Ascending aorta (tissue), 2 donors: Measurements from ENCODE around the gene KIAA0930. TPM values are rescaled to one million over a fixed set of nuclear protein-coding genes. Genes with fewer than 3 reads are reported as not detected.

ENCODE experiments used
- DNase-seq, 2 donors: peaks; one replicate each; pipeline ENCODE4 v3.0.0-alpha.2; 2019; ENCODE audit warnings: low spot score in 2 of 2
- H3K27ac ChIP-seq, 2 donors: fragments of 200-600 bp; sonication (generic); one replicate each; pipeline ENCODE4 v1.5.1; 2016 to 2017; ENCODE audit warnings: mild to moderate bottlenecking in 1 of 2
- H3K27me3 ChIP-seq: fragments of 200-600 bp; sonication (generic); one replicate; pipeline ENCODE4 v1.5.1; 2017
- H3K36me3 ChIP-seq, 2 donors: fragments of 200-600 bp; sonication (generic); one replicate each; pipeline ENCODE4 v1.5.1; 2016
- H3K4me1 ChIP-seq, 2 donors: fragments of 200-600 bp; sonication (generic); one replicate each; pipeline ENCODE4 v1.5.1; 2016 to 2017; ENCODE audit warnings: mild to moderate bottlenecking in 1 of 2
- H3K4me3 ChIP-seq, 2 donors: fragments of 200-600 bp; sonication (generic); one replicate each; pipeline ENCODE4 v1.5.1; 2016 to 2017; ENCODE audit warnings: mild to moderate bottlenecking in 1 of 2
- H3K9me3 ChIP-seq, 2 donors: fragments of 200-600 bp; sonication (generic); one replicate each; pipeline ENCODE4 v1.5.1; 2016
- intact Hi-C: fragments of 100-400 bp; cut with DNase I; formaldehyde crosslinking; loops from one replicate; pipeline ENCODE4 v1.15.1; 2023
- total RNA-seq: library from RNA; depleted of rRNA; stranded (reverse); fragments of >200 nt; gene quantifications from one replicate; pipeline ENCODE4 v1.1.0, GENCODE V29; 2016
- TF ChIP-seq, protein P1 (sequence below), 3 experiments: fragments of 200-600 bp in 2 of 3; fragments of 450-650 bp in 1 of 3; sonication (generic) in 2 of 3; IDR thresholded peaks; one replicate each; pipeline ENCODE4 v1.5.1; 2016 to 2019; ENCODE audit warnings: antibody characterized with exemption in 3 of 3, mild to moderate bottlenecking in 1 of 3, moderate library complexity in 1 of 3

The KIAA0930 gene
- total RNA-seq, 1 donor from 2014 or later, result 60.0 TPM

DNA sequence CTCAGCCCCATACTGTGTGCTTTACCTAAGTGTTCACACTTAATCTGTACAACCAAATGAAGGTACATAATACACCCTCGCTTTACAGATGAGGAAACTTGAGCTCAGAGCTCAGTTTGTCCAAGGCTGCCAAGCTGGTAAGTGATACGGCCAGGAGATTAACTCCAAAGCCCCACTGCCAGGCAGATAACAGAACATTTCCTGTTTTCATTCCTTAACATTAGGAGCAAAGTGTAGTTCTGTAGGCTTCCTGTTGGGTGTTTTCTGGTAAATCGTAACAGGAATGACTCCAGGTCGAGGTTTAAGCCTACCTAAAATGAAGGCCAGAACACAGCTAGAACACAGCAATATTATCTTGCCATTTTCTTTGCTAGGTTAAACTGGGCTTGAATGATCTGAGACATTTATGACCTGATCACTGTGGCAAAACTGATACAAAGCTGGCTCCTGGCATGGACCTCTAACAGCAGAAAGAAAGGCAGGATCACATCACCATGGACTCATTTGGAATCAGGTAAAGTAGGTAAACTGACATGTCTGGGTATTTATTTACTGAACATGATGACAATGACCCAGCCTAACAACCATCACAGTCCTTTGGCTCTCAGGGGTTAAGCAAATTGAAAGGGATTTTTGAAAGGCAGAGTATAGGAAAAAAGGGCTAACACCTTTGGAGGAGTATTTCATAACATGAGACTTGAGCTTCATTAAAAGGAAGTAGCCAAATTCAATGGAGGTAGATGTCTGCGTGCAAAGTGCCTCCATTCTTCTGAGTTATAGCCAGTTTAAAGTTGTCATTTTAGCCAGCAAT is 80.8 kb downstream of the KIAA0930 start:
- TF ChIP-seq, protein P1, sequence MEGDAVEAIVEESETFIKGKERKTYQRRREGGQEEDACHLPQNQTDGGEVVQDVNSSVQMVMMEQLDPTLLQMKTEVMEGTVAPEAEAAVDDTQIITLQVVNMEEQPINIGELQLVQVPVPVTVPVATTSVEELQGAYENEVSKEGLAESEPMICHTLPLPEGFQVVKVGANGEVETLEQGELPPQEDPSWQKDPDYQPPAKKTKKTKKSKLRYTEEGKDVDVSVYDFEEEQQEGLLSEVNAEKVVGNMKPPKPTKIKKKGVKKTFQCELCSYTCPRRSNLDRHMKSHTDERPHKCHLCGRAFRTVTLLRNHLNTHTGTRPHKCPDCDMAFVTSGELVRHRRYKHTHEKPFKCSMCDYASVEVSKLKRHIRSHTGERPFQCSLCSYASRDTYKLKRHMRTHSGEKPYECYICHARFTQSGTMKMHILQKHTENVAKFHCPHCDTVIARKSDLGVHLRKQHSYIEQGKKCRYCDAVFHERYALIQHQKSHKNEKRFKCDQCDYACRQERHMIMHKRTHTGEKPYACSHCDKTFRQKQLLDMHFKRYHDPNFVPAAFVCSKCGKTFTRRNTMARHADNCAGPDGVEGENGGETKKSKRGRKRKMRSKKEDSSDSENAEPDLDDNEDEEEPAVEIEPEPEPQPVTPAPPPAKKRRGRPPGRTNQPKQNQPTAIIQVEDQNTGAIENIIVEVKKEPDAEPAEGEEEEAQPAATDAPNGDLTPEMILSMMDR (IDR thresholded peaks at IDR 0.05), result no peak
- Histone ChIP-seq H3K4me3 (no peak overlapping the region), H3K4me1 (peaks cover 0 to 8% of the 10 kb centered on the region in 2 donors), H3K9me3 (no peaks in the 10 kb centered on the region), H3K27ac (peak overlapping the region in 1 of 2 donors; percentile 41), H3K27me3 (no peaks in the 10 kb centered on the region), H3K36me3 (peaks cover 0 to 5% of the 10 kb centered on the region in 2 donors)
- DNase-seq, result no peak
- intact Hi-C loops, result loop anchor here (5.0 to 10.0 kb wide), 4 partner anchors 102 to 1345 kb away; partner anchors contain the start of genes EFCAB6 and RTL6

DNA sequence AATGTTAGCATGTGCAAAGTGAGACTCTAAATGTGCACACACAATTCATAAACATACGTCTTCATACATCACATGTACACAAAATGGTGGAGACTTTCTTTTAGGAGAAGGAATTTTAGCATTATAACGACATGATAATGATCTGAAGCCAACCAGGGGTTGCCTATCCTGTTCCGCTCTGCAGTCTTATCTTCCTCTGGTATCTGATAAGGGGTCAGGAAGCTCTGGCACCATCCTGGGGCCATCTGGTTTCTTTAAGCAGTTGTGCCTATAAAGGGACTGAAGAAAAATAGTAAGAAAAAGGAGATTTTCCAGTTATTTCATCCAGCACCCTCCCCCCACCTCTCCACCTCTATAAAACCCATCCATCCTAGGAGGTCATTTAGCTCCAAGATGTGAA is 82.8 kb downstream of the KIAA0930 start:
- Histone ChIP-seq H3K36me3 (peaks cover 0 to 5% of the 10 kb centered on the region in 2 donors), H3K27ac (no peak overlapping the region), H3K4me3 (no peak overlapping the region), H3K9me3 (no peaks in the 10 kb centered on the region), H3K27me3 (no peaks in the 10 kb centered on the region), H3K4me1 (peaks cover 0 to 6% of the 10 kb centered on the region in 2 donors)
- intact Hi-C loops, result no loop called here
- no peak for DNase-seq
- TF ChIP-seq, protein P1 (IDR thresholded peaks at IDR 0.05), result no peak

DNA sequence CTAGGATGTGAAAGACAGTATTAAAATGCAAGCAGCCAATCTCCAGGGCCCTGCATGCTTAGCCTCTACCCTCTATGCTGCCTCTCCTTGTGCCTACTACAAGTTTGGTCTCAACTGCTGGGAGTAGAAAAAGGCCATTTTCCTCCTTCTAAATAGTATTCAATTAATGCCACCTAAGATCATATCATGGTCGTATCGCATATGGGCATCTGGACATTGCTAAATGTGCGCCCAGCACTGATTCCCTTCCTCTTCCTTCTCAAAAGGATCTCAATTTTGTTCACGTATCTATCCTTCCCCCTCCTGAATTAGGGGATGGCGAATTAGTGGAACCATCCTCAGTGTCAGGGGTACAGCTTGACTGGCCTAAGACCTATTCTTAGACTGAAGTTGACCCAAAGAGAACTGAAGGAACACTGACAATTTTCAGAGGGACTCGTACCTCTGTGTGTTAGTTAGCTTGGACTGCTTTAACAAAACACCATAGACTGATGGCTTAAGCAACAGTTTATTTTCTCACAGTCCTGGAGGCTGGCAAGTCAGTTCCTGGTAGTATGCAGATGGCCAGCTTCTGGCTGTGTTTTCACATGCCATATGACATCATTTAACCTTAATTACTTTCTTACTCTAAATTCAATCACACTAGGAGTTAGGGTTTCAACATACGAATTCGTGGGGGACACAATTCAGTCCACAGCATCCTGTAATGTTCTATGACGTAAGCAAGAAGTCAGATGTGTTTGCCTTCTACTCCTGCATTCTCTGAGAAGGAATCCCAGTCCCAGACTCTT is 85.4 kb downstream of the KIAA0930 start:
- intact Hi-C loops, result no loop called here
- TF ChIP-seq, protein P1 (IDR thresholded peaks at IDR 0.05), result no peak
- H3K4me3 ChIP-seq, result no peak overlapping the region
- no peaks in the 10 kb centered on the region for H3K9me3 ChIP-seq
- no peak overlapping the region for H3K27ac ChIP-seq
- H3K36me3 ChIP-seq, result peaks cover 5 to 6% of the 10 kb centered on the region in 2 donors
- no peaks in the 10 kb centered on the region for H3K4me1 ChIP-seq
- H3K27me3 ChIP-seq, result no peaks in the 10 kb centered on the region
- DNase-seq, result no peak

DNA sequence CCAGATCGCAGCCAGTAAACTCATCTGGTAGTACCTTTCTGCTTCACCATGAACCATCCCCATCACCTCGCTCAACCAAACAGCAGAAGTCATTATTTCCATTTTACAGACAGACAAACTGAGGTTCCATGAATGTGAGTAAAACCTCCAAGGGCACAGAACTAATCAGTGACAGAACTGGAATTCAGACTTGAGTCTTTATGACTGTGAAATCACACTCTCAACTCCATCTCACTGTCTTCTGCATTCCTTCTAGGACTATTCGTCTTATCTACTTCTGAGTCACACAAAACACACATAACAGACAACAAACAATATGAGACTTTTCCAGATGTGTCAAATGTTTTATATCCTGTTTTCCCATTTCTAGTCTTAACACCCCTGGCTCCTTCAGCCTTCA is 86.3 kb downstream of the KIAA0930 start:
- H3K4me3 ChIP-seq, result no peak overlapping the region
- no peak overlapping the region for H3K27ac ChIP-seq
- no peak for DNase-seq
- peaks cover 5 to 8% of the 10 kb centered on the region in 2 donors for H3K36me3 ChIP-seq
- TF ChIP-seq, protein P1 (IDR thresholded peaks at IDR 0.05), result no peak
- no peaks in the 10 kb centered on the region for H3K4me1 ChIP-seq
- intact Hi-C loops, result no loop called here
- no peaks in the 10 kb centered on the region for H3K27me3 ChIP-seq
- no peaks in the 10 kb centered on the region for H3K9me3 ChIP-seq

DNA sequence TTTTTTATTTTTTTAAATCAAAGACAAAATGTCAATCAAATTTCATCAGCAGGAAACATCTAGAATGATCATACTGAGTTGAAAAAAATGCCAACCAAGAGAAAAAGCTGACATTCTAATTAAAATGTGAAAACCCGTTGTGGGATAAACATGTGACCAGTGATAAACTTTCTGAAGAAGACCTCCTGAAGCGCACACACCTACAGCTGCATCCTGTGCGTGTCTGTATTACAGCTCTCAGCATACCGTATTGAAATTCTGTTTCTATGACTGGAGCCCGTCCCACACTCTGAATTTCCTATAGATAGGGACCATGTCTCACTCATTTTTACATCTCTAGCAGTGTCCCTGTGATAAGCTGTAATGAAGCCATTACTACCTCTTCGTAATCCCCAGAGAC is 89.2 kb downstream of the KIAA0930 start:
- no peaks in the 10 kb centered on the region for H3K27me3 ChIP-seq
- peaks cover 0 to 8% of the 10 kb centered on the region in 2 donors for H3K36me3 ChIP-seq
- no peaks in the 10 kb centered on the region for H3K9me3 ChIP-seq
- intact Hi-C loops, result no loop called here
- H3K4me1 ChIP-seq, result no peaks in the 10 kb centered on the region
- TF ChIP-seq, protein P1 (IDR thresholded peaks at IDR 0.05), result no peak
- no peak for DNase-seq
- H3K27ac ChIP-seq, result no peak overlapping the region
- no peak overlapping the region for H3K4me3 ChIP-seq
